ENCODE results near the gene PROKR1.

Gene PROKR1

DNA sequence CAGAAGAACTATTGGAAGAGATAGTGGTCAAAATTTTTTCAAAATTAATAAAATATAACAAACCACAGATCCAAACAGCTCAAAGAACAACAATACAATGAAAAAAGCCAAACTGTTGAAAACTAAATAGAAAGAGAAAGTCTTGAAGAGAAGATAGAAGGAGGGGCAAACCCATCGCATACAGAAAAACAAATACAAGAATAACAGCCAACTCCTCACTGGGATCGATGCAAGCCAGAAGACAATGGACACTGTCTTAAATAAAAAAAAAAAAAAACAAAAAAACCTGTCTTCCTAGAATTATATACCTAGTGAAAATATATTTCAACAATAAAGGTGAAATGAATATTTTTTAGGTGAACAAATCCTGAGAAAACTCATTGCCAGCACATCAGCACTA, 57.2 kb downstream of the PROKR1 start:
- no peak for DNase-seq

DNA sequence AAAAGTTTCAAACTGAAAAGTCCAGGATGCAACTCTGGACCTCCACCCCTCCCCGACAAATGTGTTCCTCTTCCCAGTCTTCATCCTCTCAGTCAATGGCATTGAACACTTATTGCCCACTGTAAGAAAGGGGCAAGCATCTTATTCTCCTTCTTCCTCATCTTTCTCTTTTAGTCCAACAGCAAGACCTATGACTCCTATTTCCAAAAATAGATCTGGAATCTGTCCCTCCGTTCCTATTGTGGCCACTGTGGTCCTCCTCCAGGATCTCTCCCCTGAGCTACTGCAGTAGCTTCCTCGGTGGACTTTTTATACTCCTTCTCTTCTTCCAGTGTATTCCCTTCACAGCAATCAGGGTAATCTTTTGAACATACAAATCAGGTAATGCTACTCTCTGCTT, 63.3 kb downstream of the PROKR1 start:
- DNase-seq = no peak

Data from CD4-positive, alpha-beta T cell treated with Interferon alpha-2 for 1 hour (primary cell).